Keratinocyte (primary cell): ENCODE results near the gene EVI5. TPM values are rescaled to one million over a fixed set of nuclear protein-coding genes. Genes with fewer than 3 reads are reported as not detected.

Source experiments
- DNase-seq: peaks from one replicate; pipeline ENCODE4 v3.0.0-alpha.2; 2011; ENCODE audit warnings: low read depth, missing footprints, low spot score
- FAIRE-seq: peaks from 2 replicates; lab custom pipeline; 2011; peaks lifted over from hg19 to GRCh38; lab: Jason Lieb, UNC
- H2AFZ ChIP-seq: 2 replicates; pipeline ENCODE4 v1.6.0; 2012; ENCODE audit warnings: low read length, control low read depth, inconsistent platforms; ENCODE audit not compliant: control insufficient read depth
- H3K27ac ChIP-seq: 2 replicates; pipeline ENCODE4 v1.5.1; 2011; ENCODE audit warnings: low read length; ENCODE audit not compliant: control insufficient read depth, insufficient read depth
- H3K27me3 ChIP-seq: 3 replicates; pipeline ENCODE4 v1.6.0; 2011; ENCODE audit warnings: low read length; ENCODE audit not compliant: control insufficient read depth, insufficient read depth; ENCODE audit errors: extremely low read depth
- H3K36me3 ChIP-seq, 2 experiments: 2 replicates in 1 of 2; 3 replicates in 1 of 2; pipeline ENCODE4 v1.5.1; 2011; ENCODE audit warnings: low read length in 2 of 2, mild to moderate bottlenecking in 1 of 2; ENCODE audit not compliant: control insufficient read depth in 2 of 2, insufficient read depth in 2 of 2; ENCODE audit errors: extremely low read depth in 1 of 2
- H3K4me1 ChIP-seq: 3 replicates; pipeline ENCODE4 v1.5.1; 2011; ENCODE audit warnings: low read length; ENCODE audit not compliant: control insufficient read depth, insufficient read depth; ENCODE audit errors: extremely low read depth
- H3K4me2 ChIP-seq: 3 replicates; pipeline ENCODE4 v1.6.0; 2011; ENCODE audit warnings: low read depth, low read length; ENCODE audit not compliant: control insufficient read depth, insufficient read depth; ENCODE audit errors: extremely low read depth
- H3K4me3 ChIP-seq, 3 experiments: fragments of 200-600 bp in 1 of 3; sonication (generic) in 1 of 3; 2 replicates in 2 of 3; 3 replicates in 1 of 3; pipeline ENCODE4 v1.5.1; 2011 to 2016; ENCODE audit warnings: low read length in 3 of 3, mild to moderate bottlenecking in 3 of 3, control low read depth in 2 of 3, inconsistent platforms in 1 of 3, low read depth in 1 of 3, mixed read lengths in 1 of 3, mixed run types in 1 of 3, moderate library complexity in 1 of 3; ENCODE audit not compliant: control insufficient read depth in 2 of 3, insufficient read depth in 2 of 3; ENCODE audit errors: extremely low read depth in 1 of 3
- H3K79me2 ChIP-seq: 2 replicates; pipeline ENCODE4 v1.6.0; 2012; ENCODE audit warnings: low read length; ENCODE audit not compliant: control insufficient read depth, insufficient read depth
- H3K9ac ChIP-seq: 3 replicates; pipeline ENCODE4 v1.6.0; 2011; ENCODE audit warnings: low read length; ENCODE audit not compliant: control insufficient read depth, insufficient read depth; ENCODE audit errors: extremely low read depth
- H3K9me1 ChIP-seq: 3 replicates; pipeline ENCODE4 v1.6.0; 2011; ENCODE audit warnings: low read length; ENCODE audit not compliant: control insufficient read depth, insufficient read depth; ENCODE audit errors: extremely low read depth
- H3K9me3 ChIP-seq: 2 replicates; pipeline ENCODE4 v1.5.1; 2012; ENCODE audit warnings: low read depth, low read length; ENCODE audit not compliant: control insufficient read depth
- H4K20me1 ChIP-seq: 3 replicates; pipeline ENCODE4 v1.6.0; 2011; ENCODE audit warnings: low read length; ENCODE audit not compliant: control insufficient read depth, insufficient read depth; ENCODE audit errors: extremely low read depth
- EZH2 ChIP-seq: IDR thresholded peaks from one replicate; pipeline ENCODE4 v1.6.1; 2012; ENCODE audit warnings: inconsistent platforms, mild to moderate bottlenecking, low read length, moderate library complexity
- dilution Hi-C: fragments of 300-500 bp; cut with MboI; formaldehyde crosslinking; loops from one replicate; pipeline ENCODE4 v1.7.0; 2020; ENCODE audit warnings: low sequenced_read_pairs; ENCODE audit not compliant: extremely low pct_ligation_motif_present
- polyA plus RNA-seq, 5 experiments: library from polyadenylated mRNA; depleted of rRNA in 3 of 5; stranded (reverse) in 3 of 5; stranded (forward) in 1 of 5; unstranded in 1 of 5; fragments of >200 nt; gene quantifications; 1 replicate in 1 of 5; 2 replicates in 3 of 5; 3 replicates in 1 of 5; pipeline versions ENCODE4 v1.2.1 to v1.2.3, GENCODE V29; 2011 to 2012; ENCODE audit warnings: missing spikeins in 2 of 5, low read depth in 1 of 5, low replicate concordance in 1 of 5
- TF ChIP-seq, protein P1 (sequence below), 3 experiments: IDR thresholded peaks in 1 of 3; conservative IDR thresholded peaks in 1 of 3; optimal IDR thresholded peaks in 1 of 3; 2 replicates in 2 of 3; 3 replicates in 1 of 3; pipeline versions ENCODE3 to v1.5.1; 2011; ENCODE audit warnings: low read length in 3 of 3, mild to moderate bottlenecking in 3 of 3, moderate library complexity in 2 of 3, control low read depth in 1 of 3, inconsistent platforms in 1 of 3; ENCODE audit not compliant: insufficient read depth in 2 of 3; ENCODE audit errors: extremely low read depth in 1 of 3

EVI5 gene
- polyA plus RNA-seq, 1 donor (not counting 4 experiments of a cell fraction or from before 2014, with no cell fraction given): 23.2 TPM

DNA sequence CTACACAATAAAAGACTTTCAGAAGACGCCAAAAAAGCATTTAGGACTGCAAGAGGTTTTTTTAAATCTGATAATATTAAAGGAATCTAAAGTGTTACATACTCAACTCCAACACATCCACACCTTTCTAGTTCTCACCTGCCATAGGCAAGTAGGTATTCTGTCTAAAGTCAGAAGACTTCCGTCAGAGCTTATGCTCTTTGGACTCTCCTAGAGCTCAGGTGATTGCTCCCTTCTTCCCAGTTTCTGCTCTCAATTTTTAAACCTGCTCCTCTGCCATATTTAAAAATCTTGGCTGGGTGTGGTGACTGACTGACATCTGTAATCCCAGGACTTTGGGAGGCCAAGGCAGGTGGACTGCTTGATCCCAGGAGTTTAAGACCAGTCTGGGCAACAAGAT is 16.6 kb downstream of the EVI5 start:
- Histone ChIP-seq H3K27me3 (no peaks in the 10 kb centered on the region), H3K79me2 (peaks cover 87% of the 10 kb centered on the region), H3K27ac (no peak overlapping the region), H3K4me1 (no peaks in the 10 kb centered on the region), H3K9me3 (no peaks in the 10 kb centered on the region), H2AFZ (no peak overlapping the region), H3K9ac (no peak overlapping the region), H3K9me1 (peaks cover 1% of the 10 kb centered on the region), H4K20me1 (peaks cover 2% of the 10 kb centered on the region), H3K4me2 (no peak overlapping the region), H3K4me3 (no peak overlapping the region), H3K36me3 (no peaks in the 10 kb centered on the region)
- FAIRE-seq: no peak
- dilution Hi-C loops: no loop called here
- TF ChIP-seq, protein P1, sequence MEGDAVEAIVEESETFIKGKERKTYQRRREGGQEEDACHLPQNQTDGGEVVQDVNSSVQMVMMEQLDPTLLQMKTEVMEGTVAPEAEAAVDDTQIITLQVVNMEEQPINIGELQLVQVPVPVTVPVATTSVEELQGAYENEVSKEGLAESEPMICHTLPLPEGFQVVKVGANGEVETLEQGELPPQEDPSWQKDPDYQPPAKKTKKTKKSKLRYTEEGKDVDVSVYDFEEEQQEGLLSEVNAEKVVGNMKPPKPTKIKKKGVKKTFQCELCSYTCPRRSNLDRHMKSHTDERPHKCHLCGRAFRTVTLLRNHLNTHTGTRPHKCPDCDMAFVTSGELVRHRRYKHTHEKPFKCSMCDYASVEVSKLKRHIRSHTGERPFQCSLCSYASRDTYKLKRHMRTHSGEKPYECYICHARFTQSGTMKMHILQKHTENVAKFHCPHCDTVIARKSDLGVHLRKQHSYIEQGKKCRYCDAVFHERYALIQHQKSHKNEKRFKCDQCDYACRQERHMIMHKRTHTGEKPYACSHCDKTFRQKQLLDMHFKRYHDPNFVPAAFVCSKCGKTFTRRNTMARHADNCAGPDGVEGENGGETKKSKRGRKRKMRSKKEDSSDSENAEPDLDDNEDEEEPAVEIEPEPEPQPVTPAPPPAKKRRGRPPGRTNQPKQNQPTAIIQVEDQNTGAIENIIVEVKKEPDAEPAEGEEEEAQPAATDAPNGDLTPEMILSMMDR (optimal IDR thresholded peaks at IDR 0.05 in 1 of 3, IDR thresholded peaks at IDR 0.05 in 1 of 3, conservative IDR thresholded peaks at IDR 0.05 in 1 of 3; ENCODE audit: extremely low read depth in 1 of 3, insufficient read depth in 2 of 3, low read length in 3 of 3): no peak
- no peak for TF ChIP-seq EZH2
- no peak for DNase-seq

DNA sequence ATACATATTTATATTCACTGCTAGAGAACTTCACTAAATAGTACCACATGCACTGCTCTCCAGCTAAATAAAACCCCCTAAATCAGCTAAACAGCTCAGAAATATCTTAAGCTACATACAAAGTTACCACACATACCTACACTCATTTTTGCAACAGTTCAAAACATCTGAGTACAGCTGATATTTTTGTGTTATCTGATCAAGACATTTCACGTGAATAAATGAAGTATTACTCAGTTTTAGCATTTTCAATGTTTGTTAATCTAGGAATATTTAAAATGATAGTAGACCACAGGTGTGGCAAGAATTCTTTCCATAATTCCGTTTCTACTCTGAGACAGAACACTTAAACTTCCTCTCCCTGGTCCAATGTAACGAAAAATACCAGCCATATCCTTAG is 20.8 kb downstream of the EVI5 start:
- Histone ChIP-seq H3K9ac (no peak overlapping the region), H4K20me1 (no peaks in the 10 kb centered on the region), H2AFZ (no peak overlapping the region), H3K27me3 (no peaks in the 10 kb centered on the region), H3K9me1 (no peaks in the 10 kb centered on the region), H3K4me3 (no peak overlapping the region), H3K36me3 (no peaks in the 10 kb centered on the region), H3K4me2 (no peak overlapping the region), H3K79me2 (peaks cover 86% of the 10 kb centered on the region), H3K9me3 (no peaks in the 10 kb centered on the region), H3K27ac (no peak overlapping the region), H3K4me1 (no peaks in the 10 kb centered on the region)
- FAIRE-seq: no peak
- dilution Hi-C loops: no loop called here
- DNase-seq: no peak
- TF ChIP-seq, protein P1 (optimal IDR thresholded peaks at IDR 0.05 in 1 of 3, IDR thresholded peaks at IDR 0.05 in 1 of 3, conservative IDR thresholded peaks at IDR 0.05 in 1 of 3; ENCODE audit: extremely low read depth in 1 of 3, insufficient read depth in 2 of 3, low read length in 3 of 3): no peak
- TF ChIP-seq EZH2: no peak
